Naive thymus-derived CD4-positive, alpha-beta T cell (primary cell): ENCODE measurements around the gene MARCHF3. TPM values are rescaled to one million over a fixed set of nuclear protein-coding genes. Genes with fewer than 3 reads are reported as not detected.

Experiments used
- ATAC-seq: fragments of 150-1000 bp; cut with Tn5 transposase; 2 replicates; pipeline ENCODE4 v1.10.0; 2021; ENCODE audit warnings: mild to moderate bottlenecking, moderate library complexity
- CTCF ChIA-PET: fragments of 350-600 bp; sonication (Branson Sonifier 250); formaldehyde crosslinking; loops from one replicate; lab custom pipeline; 2021; ENCODE audit warnings: antibody characterized with exemption; lab: Charles Lee
- POLR2A ChIA-PET: fragments of 350-600 bp; sonication (Branson Sonifier 250); formaldehyde crosslinking; loops from one replicate; lab custom pipeline; 2021; ENCODE audit warnings: antibody characterized with exemption, inconsistent platforms; lab: Charles Lee
- DNase-seq, 9 donors: peaks; one replicate each; pipeline versions ENCODE4 v3.0.0 to v3.0.0-alpha.2; 2020 to 2022; ENCODE audit warnings: mixed read lengths in 1 of 9
- H3K27ac ChIP-seq: one replicate; pipeline ENCODE4 v1.7.0; 2013; ENCODE audit warnings: mild to moderate bottlenecking, low read depth, low read length, moderate library complexity
- H3K27me3 ChIP-seq, 2 donors: one replicate each; pipeline ENCODE4 v1.7.0; 2013; ENCODE audit warnings: low read length in 2 of 2, mild to moderate bottlenecking in 2 of 2, moderate library complexity in 2 of 2; ENCODE audit not compliant: control insufficient read depth in 2 of 2, insufficient read depth in 2 of 2
- H3K36me3 ChIP-seq, 3 experiments: 1 replicate in 2 of 3; 2 replicates in 1 of 3; pipeline ENCODE4 v1.7.0; 2013; ENCODE audit warnings: low read length in 3 of 3, mild to moderate bottlenecking in 3 of 3, moderate library complexity in 1 of 3; ENCODE audit not compliant: insufficient read depth in 3 of 3, control insufficient read depth in 2 of 3
- H3K4me1 ChIP-seq, 2 donors: one replicate each; pipeline ENCODE4 v1.7.0; 2013; ENCODE audit warnings: low read length in 2 of 2, mild to moderate bottlenecking in 2 of 2, moderate library complexity in 1 of 2; ENCODE audit not compliant: control insufficient read depth in 2 of 2, insufficient read depth in 2 of 2
- H3K4me3 ChIP-seq: 2 replicates; pipeline ENCODE4 v1.7.0; 2013; ENCODE audit warnings: mild to moderate bottlenecking, low read length
- H3K9me3 ChIP-seq, 3 experiments: 1 replicate in 2 of 3; 2 replicates in 1 of 3; pipeline ENCODE4 v1.7.0; 2013; ENCODE audit warnings: low read length in 3 of 3; ENCODE audit not compliant: control insufficient read depth in 2 of 3
- H3K27ac Mint-ChIP-seq, 9 donors: one replicate each; pipeline ENCODE4 v1.8.0; 2020 to 2022; ENCODE audit warnings: mixed read lengths in 9 of 9, mild to moderate bottlenecking in 8 of 9, moderate library complexity in 5 of 9, inconsistent platforms in 2 of 9
- H3K27me3 Mint-ChIP-seq, 5 donors: one replicate each; pipeline ENCODE4 v1.8.0; 2021 to 2022; ENCODE audit warnings: mixed read lengths in 5 of 5, mild to moderate bottlenecking in 1 of 5
- H3K36me3 Mint-ChIP-seq, 5 donors: one replicate each; pipeline ENCODE4 v1.8.0; 2020 to 2022; ENCODE audit warnings: mixed read lengths in 5 of 5, mild to moderate bottlenecking in 3 of 5, inconsistent platforms in 1 of 5
- H3K4me1 Mint-ChIP-seq, 7 donors: one replicate each; pipeline ENCODE4 v1.8.0; 2020 to 2022; ENCODE audit warnings: mixed read lengths in 7 of 7, mild to moderate bottlenecking in 3 of 7, inconsistent platforms in 1 of 7
- H3K4me3 Mint-ChIP-seq, 10 donors: one replicate each; pipeline ENCODE4 v1.8.0; 2020 to 2022; ENCODE audit warnings: mild to moderate bottlenecking in 10 of 10, mixed read lengths in 10 of 10, moderate library complexity in 6 of 10, inconsistent platforms in 2 of 10
- H3K9me3 Mint-ChIP-seq, 11 donors: one replicate each; pipeline ENCODE4 v1.8.0; 2020 to 2022; ENCODE audit warnings: mixed read lengths in 11 of 11, mild to moderate bottlenecking in 4 of 11, inconsistent platforms in 1 of 11, moderate library complexity in 1 of 11
- intact Hi-C, 2 donors: fragments of 100-400 bp; cut with micrococcal nuclease; formaldehyde crosslinking; loops; one replicate each; pipeline ENCODE4 v1.15.1; 2023
- polyA plus RNA-seq, 2 donors: library from polyadenylated mRNA; unstranded; fragments of 300-500 nt; fragmentation: Illumina TruSeq; gene quantifications; one replicate each; pipeline ENCODE4 v1.2.3, GENCODE V29; 2021
- total RNA-seq, 6 experiments: library from RNA in 5 of 6; stranded (reverse) in 5 of 6; gene quantifications; 1 replicate in 5 of 6; 2 replicates in 1 of 6; pipeline ENCODE4 v1.2.3 and lab custom pipeline; 2021 to 2026

The MARCHF3 gene
- total and polyA plus RNA-seq, 7 experiments from 2014 or later = 3.1 to 15.4 (median 13.0) TPM

- intact Hi-C loops = no loop called here
- H3K27me3 Mint-ChIP-seq = peaks cover 0 to 2% (median 0%) of the 10 kb centered on the region in 5 donors
- ChIA-PET CTCF (interaction anchor here (0.6 kb wide), 1 partner anchor 114 kb away, joined by 3 read pairs; no protein-coding TSS in a partner anchor), POLR2A (no interaction called here)
- no peaks in the 10 kb centered on the region for H3K36me3 ChIP-seq
- H3K4me3 ChIP-seq = no peak overlapping the region
- no peak for DNase-seq
- H3K4me3 Mint-ChIP-seq = no peak overlapping the region
- no peaks in the 10 kb centered on the region for H3K27me3 ChIP-seq
- H3K27ac Mint-ChIP-seq = no peak overlapping the region
- no peaks in the 10 kb centered on the region for H3K9me3 Mint-ChIP-seq
- H3K4me1 ChIP-seq = no peaks in the 10 kb centered on the region
- H3K36me3 Mint-ChIP-seq = peaks cover 0 to 11% (median 0%) of the 10 kb centered on the region in 5 donors
- H3K4me1 Mint-ChIP-seq = peaks cover 0 to 6% (median 0%) of the 10 kb centered on the region in 7 donors
- H3K9me3 ChIP-seq = no peaks in the 10 kb centered on the region
- no peak overlapping the region for H3K27ac ChIP-seq
- no peak for ATAC-seq
Observed at GRCh38 chr5:126959188-126959587, 71.2 kb downstream of the MARCHF3 start.

- H3K9me3 ChIP-seq = no peaks in the 10 kb centered on the region
- no peak for ATAC-seq
- CTCF ChIA-PET = no interaction called here
- Mint-ChIP-seq H3K4me1 (no peaks in the 10 kb centered on the region), H3K36me3 (peaks cover 0 to 11% (median 0%) of the 10 kb centered on the region in 5 donors), H3K27ac (no peak overlapping the region), H3K9me3 (no peaks in the 10 kb centered on the region), H3K4me3 (no peak overlapping the region), H3K27me3 (peaks cover 0 to 2% (median 0%) of the 10 kb centered on the region in 5 donors)
- no peaks in the 10 kb centered on the region for H3K36me3 ChIP-seq
- H3K27me3 ChIP-seq = no peaks in the 10 kb centered on the region
- DNase-seq = no peak
- H3K4me3 ChIP-seq = no peak overlapping the region
- no peak overlapping the region for H3K27ac ChIP-seq
- H3K4me1 ChIP-seq = no peaks in the 10 kb centered on the region
- intact Hi-C loops = no loop called here
- POLR2A ChIA-PET = interaction anchor here (0.7 to 1.2 kb wide), 2 partner anchors 20 to 112 kb away, joined by 3 to 5 read pairs; no protein-coding TSS in a partner anchor
Observed at GRCh38 chr5:126956991-126957390, 73.4 kb downstream of the MARCHF3 start.

GRCh38 chr5:126954981-126955380, 75.4 kb downstream of the MARCHF3 start:
- H3K27ac ChIP-seq = no peak overlapping the region
- no peaks in the 10 kb centered on the region for H3K4me1 ChIP-seq
- Mint-ChIP-seq H3K27ac (no peak overlapping the region), H3K4me3 (no peak overlapping the region), H3K27me3 (peaks cover 0 to 2% (median 0%) of the 10 kb centered on the region in 5 donors), H3K9me3 (no peaks in the 10 kb centered on the region), H3K36me3 (peaks cover 0 to 11% (median 0%) of the 10 kb centered on the region in 5 donors), H3K4me1 (no peaks in the 10 kb centered on the region)
- no peaks in the 10 kb centered on the region for H3K36me3 ChIP-seq
- CTCF ChIA-PET = no interaction called here
- no peak overlapping the region for H3K4me3 ChIP-seq
- no peaks in the 10 kb centered on the region for H3K9me3 ChIP-seq
- POLR2A ChIA-PET = no interaction called here
- ATAC-seq (no peak), DNase-seq (no peak)
- no peaks in the 10 kb centered on the region for H3K27me3 ChIP-seq
- intact Hi-C loops = no loop called here

- ChIA-PET POLR2A (no interaction called here), CTCF (no interaction called here)
- Histone ChIP-seq H3K4me1 (no peaks in the 10 kb centered on the region), H3K9me3 (no peaks in the 10 kb centered on the region), H3K27me3 (no peaks in the 10 kb centered on the region), H3K4me3 (no peak overlapping the region), H3K27ac (no peak overlapping the region), H3K36me3 (no peaks in the 10 kb centered on the region)
- H3K4me1 Mint-ChIP-seq = peaks cover 0 to 1% (median 0%) of the 10 kb centered on the region in 7 donors
- no peak for ATAC-seq
- H3K36me3 Mint-ChIP-seq = peaks cover 0 to 11% (median 0%) of the 10 kb centered on the region in 5 donors
- intact Hi-C loops = no loop called here
- no peaks in the 10 kb centered on the region for H3K9me3 Mint-ChIP-seq
- H3K27me3 Mint-ChIP-seq = peaks cover 0 to 2% (median 0%) of the 10 kb centered on the region in 5 donors
- no peak overlapping the region for H3K27ac Mint-ChIP-seq
- no peak for DNase-seq
- H3K4me3 Mint-ChIP-seq = no peak overlapping the region
Observed at GRCh38 chr5:126953640-126954039, 76.7 kb downstream of the MARCHF3 start.

GRCh38 chr5:126949475-126949874, 80.9 kb downstream of the MARCHF3 start:
- Histone ChIP-seq H3K4me1 (no peaks in the 10 kb centered on the region), H3K27me3 (no peaks in the 10 kb centered on the region), H3K36me3 (no peaks in the 10 kb centered on the region), H3K27ac (no peak overlapping the region), H3K4me3 (no peak overlapping the region), H3K9me3 (no peaks in the 10 kb centered on the region)
- ChIA-PET POLR2A (no interaction called here), CTCF (no interaction called here)
- no peak overlapping the region for H3K27ac Mint-ChIP-seq
- H3K36me3 Mint-ChIP-seq = peaks cover 0 to 11% (median 4%) of the 10 kb centered on the region in 5 donors
- intact Hi-C loops = no loop called here
- no peak overlapping the region for H3K4me3 Mint-ChIP-seq
- DNase-seq = no peak
- no peak for ATAC-seq
- H3K27me3 Mint-ChIP-seq = no peaks in the 10 kb centered on the region
- no peaks in the 10 kb centered on the region for H3K9me3 Mint-ChIP-seq
- peaks cover 3 to 13% (median 10%) of the 10 kb centered on the region in 7 donors for H3K4me1 Mint-ChIP-seq

- H3K9me3 Mint-ChIP-seq = peaks cover 0 to 2% (median 0%) of the 10 kb centered on the region in 11 donors
- DNase-seq = no peak
- H3K36me3 ChIP-seq = no peaks in the 10 kb centered on the region
- CTCF ChIA-PET = no interaction called here
- ATAC-seq = no peak
- peak overlapping the region in 2 of 9 donors; percentile 20 to 33 for H3K27ac Mint-ChIP-seq
- H3K4me1 Mint-ChIP-seq = peaks cover 3 to 16% (median 10%) of the 10 kb centered on the region in 7 donors
- no peaks in the 10 kb centered on the region for H3K4me1 ChIP-seq
- H3K27ac ChIP-seq = no peak overlapping the region
- no peaks in the 10 kb centered on the region for H3K27me3 ChIP-seq
- no peaks in the 10 kb centered on the region for H3K27me3 Mint-ChIP-seq
- intact Hi-C loops = no loop called here
- POLR2A ChIA-PET = interaction anchor here (0.5 kb wide), 1 partner anchor 10 kb away, joined by 6 read pairs; no protein-coding TSS in a partner anchor
- peaks cover 0 to 11% (median 4%) of the 10 kb centered on the region in 5 donors for H3K36me3 Mint-ChIP-seq
- no peaks in the 10 kb centered on the region for H3K9me3 ChIP-seq
- H3K4me3 Mint-ChIP-seq = no peak overlapping the region
- no peak overlapping the region for H3K4me3 ChIP-seq
Observed at GRCh38 chr5:126948453-126948852, 81.9 kb downstream of the MARCHF3 start.

- POLR2A ChIA-PET = no interaction called here
- DNase-seq (no peak), ATAC-seq (no peak)
- Histone ChIP-seq H3K27me3 (no peaks in the 10 kb centered on the region), H3K9me3 (no peaks in the 10 kb centered on the region), H3K36me3 (no peaks in the 10 kb centered on the region), H3K27ac (no peak overlapping the region), H3K4me1 (no peaks in the 10 kb centered on the region), H3K4me3 (no peak overlapping the region)
- Mint-ChIP-seq H3K9me3 (peaks cover 0 to 2% (median 0%) of the 10 kb centered on the region in 11 donors), H3K4me3 (no peak overlapping the region), H3K36me3 (peaks cover 0 to 11% (median 4%) of the 10 kb centered on the region in 5 donors), H3K27me3 (no peaks in the 10 kb centered on the region), H3K4me1 (peaks cover 3 to 16% (median 10%) of the 10 kb centered on the region in 7 donors), H3K27ac (peak overlapping the region in 1 of 9 donors; percentile 33)
- intact Hi-C loops = no loop called here
- CTCF ChIA-PET = no interaction called here
Observed at GRCh38 chr5:126948011-126948355, 82.4 kb downstream of the MARCHF3 start.
